NCI-H2196 treated with DMSO at 0.1 percent for 48 hours (cell line): ENCODE results near the gene TSEN34.
"Not testable (repeated sequence)": the region's sequence is repeated elsewhere in the genome, so short reads cannot be mapped to it uniquely, and the experiment has no call there.

ENCODE experiments used
- DNase-seq: peaks from one replicate; lab custom pipeline; 2025; ENCODE audit not compliant: unreplicated experiment; lab: John Stamatoyannopoulos, UW

The TSEN34 gene

GRCh38 chr19:54230031-54230430 is 38.9 kb downstream of the TSEN34 start:
- DNase-seq: no peak

- peak; percentile 78 for DNase-seq
These were observed 40.2 kb downstream of the TSEN34 start for GRCh38 chr19:54231077-54231931.

GRCh38 chr19:54233941-54234340 is 42.8 kb downstream of the TSEN34 start:
- no peak for DNase-seq

GRCh38 chr19:54239491-54240371 is 48.6 kb downstream of the TSEN34 start:
- DNase-seq: not testable (repeated sequence)

- DNase-seq: not testable (repeated sequence)
These were observed 49.5 kb downstream of the TSEN34 start for GRCh38 chr19:54240372-54241336.

GRCh38 chr19:54242234-54242633 is 51.1 kb downstream of the TSEN34 start:
- DNase-seq: not testable (repeated sequence)

- not testable (repeated sequence) for DNase-seq
These were observed 51.5 kb downstream of the TSEN34 start, which contains the start of gene LILRA6 for GRCh38 chr19:54242646-54243045. TSS of gene LILRA6 (minus strand) at chr19:54242790.

- not testable (repeated sequence) for DNase-seq
These were observed 52.7 kb downstream of the TSEN34 start for GRCh38 chr19:54243809-54244208.
